H7 (cell line): ENCODE measurements around the gene KCNK4. TPM values are rescaled to one million over a fixed set of nuclear protein-coding genes. Genes with fewer than 3 reads are reported as not detected.
A peak's percentile ranks its signal among the peaks of the same experiment; 100 is the strongest.

Source experiments
- DNase-seq: peaks from one replicate; pipeline ENCODE4 v3.0.0; 2012
- H3K27me3 ChIP-seq: 2 replicates; pipeline ENCODE4 v1.6.0; 2011; ENCODE audit warnings: mild to moderate bottlenecking, low read length; ENCODE audit not compliant: control insufficient read depth, insufficient read depth
- H3K36me3 ChIP-seq: replicated peaks from 2 replicates; pipeline ENCODE4 v1.5.1; 2011; ENCODE audit warnings: low read length; ENCODE audit not compliant: control insufficient read depth, insufficient read depth
- H3K4me3 ChIP-seq: 2 replicates; pipeline ENCODE4 v1.5.1; 2011; ENCODE audit warnings: low read depth, mild to moderate bottlenecking, control low read depth, low read length, moderate library complexity; ENCODE audit not compliant: insufficient read depth
- total RNA-seq: library from RNA; depleted of rRNA; stranded (reverse); fragments of >200 nt; shearing (Covaris generic); gene quantifications from 2 replicates; pipeline ENCODE4 v1.2.3, GENCODE V29; 2014

Gene KCNK4
- total RNA-seq, 1 experiment from 2014 or later = not detected

- peaks cover 38% of the 10 kb centered on the region for H3K27me3 ChIP-seq
- H3K4me3 ChIP-seq = no peak overlapping the region
- H3K36me3 ChIP-seq = no peaks in the 10 kb centered on the region
- no peak for DNase-seq
Measured at GRCh38 chr11:64288353-64288750, 2.8 kb upstream of the KCNK4 start.

- no peak for DNase-seq
- no peak overlapping the region for H3K4me3 ChIP-seq
- H3K27me3 ChIP-seq = peaks cover 45% of the 10 kb centered on the region
- no peaks in the 10 kb centered on the region for H3K36me3 ChIP-seq
Measured at GRCh38 chr11:64289002-64289564, 2.0 kb upstream of the KCNK4 start.

GRCh38 chr11:64290352-64291261 is 495 bp upstream of the KCNK4 start:
- no peak for DNase-seq
- H3K4me3 ChIP-seq = peak overlapping the region; percentile 28; the same call in 1 of the 2 replicates
- no peaks in the 10 kb centered on the region for H3K36me3 ChIP-seq
- peaks cover 61% of the 10 kb centered on the region for H3K27me3 ChIP-seq

- H3K27me3 ChIP-seq = peaks cover 74% of the 10 kb centered on the region
- no peaks in the 10 kb centered on the region for H3K36me3 ChIP-seq
- peak overlapping the region; percentile 30; the same call in 1 of the 2 replicates for H3K4me3 ChIP-seq
- DNase-seq = peak; percentile 66
Measured at GRCh38 chr11:64291752-64292459, 804 bp downstream of the KCNK4 start.

- peaks cover 81% of the 10 kb centered on the region for H3K27me3 ChIP-seq
Measured at GRCh38 chr11:64292460-64293254, 1.6 kb downstream of the KCNK4 start.

GRCh38 chr11:64294774-64295173 is 3.7 kb downstream of the KCNK4 start:
- no peaks in the 10 kb centered on the region for H3K36me3 ChIP-seq
- peaks cover 99% of the 10 kb centered on the region for H3K27me3 ChIP-seq
- DNase-seq = no peak
- no peak overlapping the region for H3K4me3 ChIP-seq

More at GRCh38 chr11:64292460-64293254, 1.6 kb downstream of the KCNK4 start:
- Histone ChIP-seq H3K36me3 (no peaks in the 10 kb centered on the region), H3K4me3 (peak overlapping the region; percentile 30; the same call in 1 of the 2 replicates)
- peak; percentile 83 for DNase-seq

- peaks cover 99% of the 10 kb centered on the region for H3K27me3 ChIP-seq
- H3K36me3 ChIP-seq = no peaks in the 10 kb centered on the region
- no peak overlapping the region for H3K4me3 ChIP-seq
- no peak for DNase-seq
Measured at GRCh38 chr11:64295760-64296159, 4.7 kb downstream of the KCNK4 start.

GRCh38 chr11:64296236-64296635 is 5.1 kb downstream of the KCNK4 start:
- Histone ChIP-seq H3K4me3 (no peak overlapping the region), H3K27me3 (peaks cover 96% of the 10 kb centered on the region), H3K36me3 (no peaks in the 10 kb centered on the region)
- DNase-seq = no peak

GRCh38 chr11:64296830-64297698 is 6.0 kb downstream of the KCNK4 start:
- Histone ChIP-seq H3K27me3 (peaks cover 90% of the 10 kb centered on the region), H3K36me3 (no peaks in the 10 kb centered on the region), H3K4me3 (no peak overlapping the region; the same call in 1 of the 2 replicates)
- DNase-seq = peak; percentile 78

GRCh38 chr11:64297699-64298358 is 6.7 kb downstream of the KCNK4 start:
- no peaks in the 10 kb centered on the region for H3K36me3 ChIP-seq
- no peak overlapping the region for H3K4me3 ChIP-seq
- peak; percentile 61 for DNase-seq
- peaks cover 82% of the 10 kb centered on the region for H3K27me3 ChIP-seq

GRCh38 chr11:64298966-64299846 is 8.1 kb downstream of the KCNK4 start:
- DNase-seq = peak; percentile 82
- H3K4me3 ChIP-seq = peak overlapping the region; percentile 23

More at GRCh38 chr11:64298966-64299846, 8.1 kb downstream of the KCNK4 start:
- Histone ChIP-seq H3K27me3 (peaks cover 69% of the 10 kb centered on the region), H3K36me3 (no peaks in the 10 kb centered on the region)
